ENCODE measurements around the gene ULK4. TPM values are rescaled to one million over a fixed set of nuclear protein-coding genes. Genes with fewer than 3 reads are reported as not detected.

The ULK4 gene
- total RNA-seq, 1 donor from 2014 or later, result 9.1 TPM

- TF ChIP-seq CTCF (IDR thresholded peaks at IDR 0.05), result no peak
- Mint-ChIP-seq H3K9me3 (ENCODE audit: unreplicated experiment) (no peaks in the 10 kb centered on the region), H3K4me1 (ENCODE audit: unreplicated experiment) (peaks cover 14% of the 10 kb centered on the region), H3K27me3 (ENCODE audit: unreplicated experiment) (no peaks in the 10 kb centered on the region), H3K36me3 (ENCODE audit: unreplicated experiment) (no peaks in the 10 kb centered on the region), H3K27ac (ENCODE audit: unreplicated experiment) (no peak overlapping the region), H3K4me3 (ENCODE audit: unreplicated experiment) (no peak overlapping the region)
- DNase-seq (ENCODE audit: extremely low spot score, unreplicated experiment), result no peak
These were observed 459.4 kb downstream of the ULK4 start for GRCh38 chr3:41502481-41502880.

- peaks cover 11% of the 10 kb centered on the region for H3K4me1 Mint-ChIP-seq (ENCODE audit: unreplicated experiment)
- H3K27ac Mint-ChIP-seq (ENCODE audit: unreplicated experiment), result no peak overlapping the region
- no peaks in the 10 kb centered on the region for H3K9me3 Mint-ChIP-seq (ENCODE audit: unreplicated experiment)
- DNase-seq (ENCODE audit: extremely low spot score, unreplicated experiment), result no peak
- H3K36me3 Mint-ChIP-seq (ENCODE audit: unreplicated experiment), result no peaks in the 10 kb centered on the region
- H3K4me3 Mint-ChIP-seq (ENCODE audit: unreplicated experiment), result no peak overlapping the region
- no peaks in the 10 kb centered on the region for H3K27me3 Mint-ChIP-seq (ENCODE audit: unreplicated experiment)
- no peak for TF ChIP-seq CTCF (IDR thresholded peaks at IDR 0.05)
These were observed 459.9 kb downstream of the ULK4 start for GRCh38 chr3:41502023-41502422.

GRCh38 chr3:41498847-41499246 lies 463.1 kb downstream of the ULK4 start:
- H3K9me3 Mint-ChIP-seq (ENCODE audit: unreplicated experiment), result no peaks in the 10 kb centered on the region
- H3K4me3 Mint-ChIP-seq (ENCODE audit: unreplicated experiment), result no peak overlapping the region
- no peaks in the 10 kb centered on the region for H3K36me3 Mint-ChIP-seq (ENCODE audit: unreplicated experiment)

DNA sequence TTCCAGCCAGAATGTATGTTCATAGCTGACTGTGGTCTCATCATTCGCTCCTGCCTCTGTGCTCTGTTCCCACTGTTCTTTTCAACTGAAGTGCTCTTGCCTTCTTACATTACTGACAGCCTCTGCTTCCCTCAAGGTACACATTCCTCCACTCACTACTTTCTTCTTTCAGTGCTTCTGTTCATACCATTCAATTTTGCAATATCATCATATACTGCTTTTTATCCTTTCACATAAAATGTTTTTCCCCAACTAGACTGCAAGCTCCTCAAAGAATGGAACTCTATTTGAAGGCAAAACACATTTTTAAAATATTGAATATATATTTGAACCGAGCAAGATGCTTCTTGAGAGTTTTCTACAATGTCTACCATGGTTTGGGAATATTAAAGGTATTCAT lies 471.5 kb downstream of the ULK4 start:
- no peak for TF ChIP-seq CTCF (IDR thresholded peaks at IDR 0.05)
- no peak for DNase-seq (ENCODE audit: extremely low spot score, unreplicated experiment)
- Mint-ChIP-seq H3K4me3 (ENCODE audit: unreplicated experiment) (no peak overlapping the region), H3K9me3 (ENCODE audit: unreplicated experiment) (no peaks in the 10 kb centered on the region), H3K27me3 (ENCODE audit: unreplicated experiment) (peaks cover 2% of the 10 kb centered on the region), H3K27ac (ENCODE audit: unreplicated experiment) (no peak overlapping the region), H3K4me1 (ENCODE audit: unreplicated experiment) (no peaks in the 10 kb centered on the region), H3K36me3 (ENCODE audit: unreplicated experiment) (no peaks in the 10 kb centered on the region)

More at GRCh38 chr3:41498847-41499246, 463.1 kb downstream of the ULK4 start:
- TF ChIP-seq CTCF (IDR thresholded peaks at IDR 0.05), result no peak
- H3K27me3 Mint-ChIP-seq (ENCODE audit: unreplicated experiment), result peaks cover 2% of the 10 kb centered on the region
- H3K4me1 Mint-ChIP-seq (ENCODE audit: unreplicated experiment), result peaks cover 5% of the 10 kb centered on the region
- no peak overlapping the region for H3K27ac Mint-ChIP-seq (ENCODE audit: unreplicated experiment)
- no peak for DNase-seq (ENCODE audit: extremely low spot score, unreplicated experiment)

- Mint-ChIP-seq H3K27ac (ENCODE audit: unreplicated experiment) (no peak overlapping the region), H3K36me3 (ENCODE audit: unreplicated experiment) (no peaks in the 10 kb centered on the region), H3K27me3 (ENCODE audit: unreplicated experiment) (no peaks in the 10 kb centered on the region), H3K4me1 (ENCODE audit: unreplicated experiment) (no peaks in the 10 kb centered on the region), H3K4me3 (ENCODE audit: unreplicated experiment) (no peak overlapping the region), H3K9me3 (ENCODE audit: unreplicated experiment) (no peaks in the 10 kb centered on the region)
- DNase-seq (ENCODE audit: extremely low spot score, unreplicated experiment), result no peak
- TF ChIP-seq CTCF (IDR thresholded peaks at IDR 0.05), result no peak
These were observed 472.7 kb downstream of the ULK4 start for GRCh38 chr3:41489231-41489630.

All from osteocyte (in vitro differentiated cells).